H1 (cell line): ENCODE results near the gene IPO11. TPM values are rescaled to one million over a fixed set of nuclear protein-coding genes. Genes with fewer than 3 reads are reported as not detected.

Experiments used
- CTCF ChIA-PET: fragments of 300-600 bp; sonication (Branson Sonifier 250); formaldehyde crosslinking; loops from one replicate; lab custom pipeline; 2021; ENCODE audit not compliant: partially characterized antibody; lab: Charles Lee
- POLR2A ChIA-PET: fragments of 300-600 bp; sonication (Branson Sonifier 250); formaldehyde crosslinking; loops from one replicate; lab custom pipeline; 2021; ENCODE audit warnings: inconsistent platforms; ENCODE audit not compliant: partially characterized antibody; lab: Charles Lee
- DNase-seq, 2 experiments: peaks; one replicate each; pipeline versions ENCODE4 v3.0.0 to v3.0.0-alpha.2; 2010 to 2022; ENCODE audit warnings: low spot score in 2 of 2, low read depth in 1 of 2, mixed read lengths in 1 of 2
- FAIRE-seq: peaks from 2 replicates; lab custom pipeline; 2011; peaks lifted over from hg19 to GRCh38; lab: Jason Lieb, UNC
- H2AFZ ChIP-seq: 2 replicates; pipeline ENCODE4 v1.8.1; 2012; ENCODE audit warnings: low read length, inconsistent platforms
- H2AK5ac ChIP-seq: 2 replicates; pipeline ENCODE4 v1.6.1; 2013; ENCODE audit warnings: low read depth, low read length
- H2BK120ac ChIP-seq: replicated peaks from 2 replicates; pipeline ENCODE3; 2013; ENCODE audit warnings: low read depth, low read length, inconsistent platforms
- H2BK12ac ChIP-seq: 2 replicates; pipeline ENCODE4 v1.6.1; 2013; ENCODE audit warnings: low read depth, low read length
- H2BK15ac ChIP-seq: 2 replicates; pipeline ENCODE4 v1.6.1; 2013; ENCODE audit warnings: low read length
- H2BK20ac ChIP-seq: 2 replicates; pipeline ENCODE4 v1.6.1; 2013; ENCODE audit warnings: low read length
- H2BK5ac ChIP-seq: 2 replicates; pipeline ENCODE4 v1.6.1; 2013; ENCODE audit warnings: low read depth, low read length
- H3K14ac ChIP-seq: 2 replicates; pipeline ENCODE4 v1.6.1; 2013; ENCODE audit warnings: inconsistent platforms; ENCODE audit not compliant: insufficient read length
- H3K18ac ChIP-seq: 2 replicates; pipeline ENCODE4 v1.6.1; 2013; ENCODE audit warnings: low read length; ENCODE audit errors: extremely low read depth
- H3K23ac ChIP-seq: 2 replicates; pipeline ENCODE4 v1.6.1; 2013; ENCODE audit warnings: inconsistent platforms; ENCODE audit not compliant: insufficient read length
- H3K23me2 ChIP-seq: 2 replicates; pipeline ENCODE4 v1.6.1; 2013; ENCODE audit warnings: low read depth, low read length
- H3K27ac ChIP-seq: 2 replicates; pipeline ENCODE4 v1.6.1; 2011; ENCODE audit warnings: low read depth, low read length, inconsistent platforms
- H3K27me3 ChIP-seq, 4 experiments: replicated peaks in 1 of 4; 1 replicate in 1 of 4; 2 replicates in 3 of 4; pipeline versions ENCODE4 v1.6.1 to v1.8.1; 2011 to 2013; ENCODE audit warnings: low read length in 3 of 4, mild to moderate bottlenecking in 3 of 4, inconsistent platforms in 2 of 4, mixed read lengths in 2 of 4, moderate library complexity in 1 of 4; ENCODE audit not compliant: control insufficient read depth in 3 of 4, insufficient read depth in 3 of 4; ENCODE audit errors: extremely low read depth in 1 of 4
- H3K36me3 ChIP-seq, 4 experiments: 2 replicates each; pipeline versions ENCODE4 v1.6.1 to v1.8.1; 2011 to 2013; ENCODE audit warnings: mild to moderate bottlenecking in 4 of 4, low read length in 3 of 4, moderate library complexity in 2 of 4, control low read depth in 1 of 4, inconsistent platforms in 1 of 4; ENCODE audit not compliant: insufficient read depth in 4 of 4, control insufficient read depth in 2 of 4
- H3K4ac ChIP-seq: replicated peaks from 2 replicates; pipeline ENCODE3; 2013; ENCODE audit warnings: low read length, low read depth, mixed read lengths, inconsistent platforms; ENCODE audit not compliant: insufficient read length
- H3K4me1 ChIP-seq, 4 experiments: replicated peaks in 1 of 4; 1 replicate in 1 of 4; 2 replicates in 3 of 4; pipeline versions ENCODE4 v1.6.1 to v1.8.1; 2011 to 2013; ENCODE audit warnings: low read length in 3 of 4, inconsistent platforms in 2 of 4, mixed read lengths in 1 of 4; ENCODE audit not compliant: insufficient read depth in 4 of 4, control insufficient read depth in 3 of 4
- H3K4me2 ChIP-seq, 2 experiments: 2 replicates each; pipeline versions ENCODE4 v1.6.1 to v1.8.1; 2011 to 2013; ENCODE audit warnings: low read depth in 2 of 2, low read length in 2 of 2, control low read depth in 1 of 2, inconsistent platforms in 1 of 2, mild to moderate bottlenecking in 1 of 2; ENCODE audit not compliant: insufficient read depth in 1 of 2
- H3K4me3 ChIP-seq, 4 experiments: fragments of 200-600, 300-600 bp in 1 of 4; sonication (generic), shearing (Covaris generic), sonication (Bioruptor Twin) in 1 of 4; 2 replicates each; pipeline versions ENCODE4 v1.5.1 to v1.8.1; 2011 to 2016; ENCODE audit warnings: low read length in 4 of 4, low read depth in 3 of 4, control low read depth in 2 of 4, inconsistent platforms in 2 of 4, mild to moderate bottlenecking in 2 of 4, mixed read lengths in 1 of 4, moderate library complexity in 1 of 4; ENCODE audit not compliant: insufficient read depth in 2 of 4; ENCODE audit errors: extremely low read depth in 1 of 4
- H3K56ac ChIP-seq: replicated peaks from 2 replicates; pipeline ENCODE3; 2013; ENCODE audit warnings: low read depth, mild to moderate bottlenecking, mixed read lengths, low read length, inconsistent platforms; ENCODE audit not compliant: insufficient read length
- H3K79me1 ChIP-seq: 2 replicates; pipeline ENCODE4 v1.6.1; 2013; ENCODE audit warnings: low read depth, low read length, control low read depth
- H3K79me2 ChIP-seq, 2 experiments: 2 replicates each; pipeline versions ENCODE4 v1.6.1 to v1.8.1; 2012 to 2013; ENCODE audit warnings: low read length in 2 of 2, mild to moderate bottlenecking in 2 of 2, inconsistent platforms in 1 of 2; ENCODE audit not compliant: insufficient read depth in 2 of 2, control insufficient read depth in 1 of 2
- H3K9ac ChIP-seq, 4 experiments: replicated peaks in 1 of 4; 1 replicate in 1 of 4; 2 replicates in 3 of 4; pipeline versions ENCODE4 v1.6.1 to v1.8.1; 2011 to 2013; ENCODE audit warnings: low read depth in 3 of 4, low read length in 3 of 4, control low read depth in 2 of 4, mild to moderate bottlenecking in 2 of 4, moderate library complexity in 2 of 4, inconsistent platforms in 1 of 4; ENCODE audit errors: extremely low read depth in 1 of 4
- H3K9me3 ChIP-seq, 2 experiments: 2 replicates each; pipeline versions ENCODE4 v1.6.1 to v1.8.1; 2012 to 2013; ENCODE audit warnings: mild to moderate bottlenecking in 2 of 2, moderate library complexity in 2 of 2, control low read depth in 1 of 2, inconsistent platforms in 1 of 2, low read depth in 1 of 2, low read length in 1 of 2, mixed read lengths in 1 of 2; ENCODE audit not compliant: insufficient read depth in 2 of 2
- H4K20me1 ChIP-seq, 2 experiments: replicated peaks in 1 of 2; 2 replicates each; pipeline versions ENCODE3 to v1.8.1; 2011 to 2013; ENCODE audit warnings: inconsistent platforms in 2 of 2, low read length in 2 of 2, mild to moderate bottlenecking in 1 of 2; ENCODE audit not compliant: insufficient read depth in 2 of 2, control insufficient read depth in 1 of 2
- H4K5ac ChIP-seq: 2 replicates; pipeline ENCODE4 v1.6.1; 2013; ENCODE audit warnings: low read length, low read depth, mixed read lengths, inconsistent platforms; ENCODE audit not compliant: insufficient read length
- H4K8ac ChIP-seq: 2 replicates; pipeline ENCODE4 v1.8.0; 2013; ENCODE audit warnings: mild to moderate bottlenecking, moderate library complexity, low read length, inconsistent platforms; ENCODE audit not compliant: insufficient read depth; ENCODE audit errors: extremely low read depth
- H4K91ac ChIP-seq: replicated peaks from 2 replicates; pipeline ENCODE3; 2013; ENCODE audit warnings: low read length, mixed read lengths, inconsistent platforms; ENCODE audit not compliant: insufficient read length
- BCL11A ChIP-seq, 2 experiments: IDR thresholded peaks; one replicate each; pipeline ENCODE4 v1.6.1; 2011; ENCODE audit warnings: low read depth in 2 of 2, low read length in 2 of 2, mild to moderate bottlenecking in 2 of 2
- CBX5 ChIP-seq: fragments of 300-800, 300-1000 bp; sonication (generic); IDR thresholded peaks from 2 replicates; pipeline ENCODE4 v1.7.1; 2016; ENCODE audit warnings: antibody characterized with exemption, low read length, low read depth
- CEBPB ChIP-seq: IDR thresholded peaks from 2 replicates; pipeline ENCODE4 v1.6.1; 2012; ENCODE audit warnings: low read depth, low read length
- TAF1 ChIP-seq: IDR thresholded peaks from 2 replicates; pipeline ENCODE4 v1.6.1; 2011; ENCODE audit warnings: mild to moderate bottlenecking, low read depth, low read length
- WGBS, 2 experiments: shearing (Covaris generic) in 1 of 2; methylation state at CpG; one replicate each; pipeline versions ENCODE4 v1.1.6 to v1.1.7; 2013 to 2015; ENCODE audit warnings: low lambda C conversion rate in 2 of 2, mixed read lengths in 2 of 2, inconsistent platforms in 1 of 2, low coverage in 1 of 2, missing lambda C conversion rate in 1 of 2; ENCODE audit not compliant: insufficient replicate concordance in 2 of 2, insufficient coverage in 1 of 2, insufficient read length in 1 of 2; ENCODE audit errors: extremely low coverage in 1 of 2, missing lambda C conversion rate in 1 of 2; 5-methylcytosine and 5-hydroxymethylcytosine counted together
- polyA plus RNA-seq, 7 experiments: library from polyadenylated mRNA; depleted of rRNA in 3 of 7; stranded (reverse) in 5 of 7; unstranded in 2 of 7; fragments of >200 nt in 5 of 7; fragments of 200-250 nt in 2 of 7; gene quantifications; 1 replicate in 5 of 7; 2 replicates in 1 of 7; 4 replicates in 1 of 7; pipeline versions ENCODE4 v1.2.1 to v1.2.3, GENCODE V29; 2011 to 2013; ENCODE audit warnings: missing spikeins in 2 of 7, mixed read lengths in 2 of 7
- total RNA-seq: library from RNA; stranded (reverse); fragmentation: NEBNext Ultra II Directional; extraction: Animal tissue kit (Norgen Biotek cat#: 25700); gene quantifications from 2 replicates; pipeline ENCODE4 v1.2.1, GENCODE V29; 2021

Gene IPO11
- total and polyA plus RNA-seq, 2 of the 8 experiments (the other 6 are each of a cell fraction or from before 2014, with no cell fraction given): 23.6 to 64.4 TPM

DNA sequence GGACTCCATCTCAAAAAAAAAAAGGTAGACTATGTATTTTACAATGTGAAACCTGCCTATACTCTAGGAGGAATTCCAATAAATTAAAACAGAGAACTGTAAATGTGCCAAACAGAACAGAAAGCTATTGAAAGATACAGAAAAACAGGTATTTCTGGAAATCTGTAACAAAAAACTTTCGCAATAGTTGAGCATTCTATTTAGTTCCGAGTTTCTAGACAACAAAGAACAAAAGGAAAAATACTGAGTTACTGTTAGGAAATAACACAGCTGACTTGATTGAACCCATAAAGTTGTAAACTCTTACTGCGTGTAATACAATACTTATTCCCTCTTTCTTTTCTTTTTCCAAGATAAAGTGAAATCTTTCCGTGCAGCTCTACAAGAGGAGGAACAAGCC, 27.4 kb upstream of the IPO11 start:
- TF ChIP-seq CEBPB (0 out of 2 replicates have a peak, but pooled peaks have one; percentile 37), TAF1 (no peak), CBX5 (no peak), BCL11A (IDR thresholded peaks at IDR 0.05; ENCODE audit: low read depth in 2 of 2, low read length in 2 of 2) (no peak)
- TF ChIP-seq, all 59 proteins: peak for 1
- Histone ChIP-seq H2BK20ac (no peak overlapping the region), H3K14ac (no peak overlapping the region), H2BK12ac (no peak overlapping the region), H3K79me2 (no peaks in the 10 kb centered on the region), H3K23me2 (no peaks in the 10 kb centered on the region), H3K4me1 (no peaks in the 10 kb centered on the region), H3K36me3 (peaks cover 6 to 84% (median 36%) of the 10 kb centered on the region in 4 experiments), H2BK5ac (no peak overlapping the region), H2AFZ (no peak overlapping the region), H3K4me3 (no peak overlapping the region), H4K5ac (no peak overlapping the region), H4K8ac (no peak overlapping the region), H2BK15ac (no peak overlapping the region), H3K23ac (no peak overlapping the region), H3K27me3 (no peaks in the 10 kb centered on the region), H3K79me1 (no peaks in the 10 kb centered on the region), H3K4ac (no peak overlapping the region), H3K9me3 (no peaks in the 10 kb centered on the region), H4K91ac (no peak overlapping the region), H3K56ac (no peak overlapping the region), H3K27ac (no peak overlapping the region), H3K18ac (no peak overlapping the region), H3K9ac (no peak overlapping the region), H3K4me2 (no peak overlapping the region), H2BK120ac (no peak overlapping the region), H4K20me1 (peaks cover 0 to 3% of the 10 kb centered on the region in 2 experiments), H2AK5ac (no peak overlapping the region)
- 100% methylated on average over 3 of the region's 4 CpGs; no CpG with 5 or more reads in 1 of the 2 experiments for WGBS, 2 experiments
- POLR2A ChIA-PET: interaction anchor here (2.0 kb wide), 1 partner anchor 12 kb away, joined by 6 read pairs; no protein-coding TSS in a partner anchor
- FAIRE-seq: no peak
- CTCF ChIA-PET: interaction anchor here (0.7 kb wide), 2 partner anchors 161 to 700 kb away, joined by 3 to 4 read pairs; no protein-coding TSS in a partner anchor
- no peak for DNase-seq
